KBM-7 (cell line): ENCODE data around the gene ELP6.
"Not testable (repeated sequence)": the region's sequence is repeated elsewhere in the genome, so short reads cannot be mapped to it uniquely, and the experiment has no call there.

ENCODE experiments used
- DNase-seq: peaks from one replicate; pipeline ENCODE4 v3.0.0-alpha.2; 2015
- in situ Hi-C: fragments of 300-500 bp; cut with MboI; formaldehyde crosslinking; loops from 2 replicates; pipeline ENCODE4 v1.14.3; 2020; ENCODE audit warnings: low sequenced_read_pairs, low pct_unique_long_range_greater_than_20kb, mixed read lengths

The ELP6 gene

GRCh38 chr3:47475029-47475569, 38.4 kb downstream of the ELP6 start:
- peak; percentile 55 for DNase-seq
- in situ Hi-C loops: no loop called here

- no peak for DNase-seq
- in situ Hi-C loops: no loop called here
Measured at GRCh38 chr3:47473391-47473790, 40.1 kb downstream of the ELP6 start.

GRCh38 chr3:47469616-47470015, 43.9 kb downstream of the ELP6 start:
- in situ Hi-C loops: no loop called here

GRCh38 chr3:47468315-47468714, 45.2 kb downstream of the ELP6 start:
- DNase-seq, in situ Hi-C loops: not testable (repeated sequence)

More at GRCh38 chr3:47469616-47470015, 43.9 kb downstream of the ELP6 start:
- no peak for DNase-seq

- in situ Hi-C loops: no loop called here
Measured at GRCh38 chr3:47464588-47464987, 48.9 kb downstream of the ELP6 start.

GRCh38 chr3:47459534-47460085, 53.9 kb downstream of the ELP6 start:
- in situ Hi-C loops, DNase-seq: not testable (repeated sequence)

More at GRCh38 chr3:47464588-47464987, 48.9 kb downstream of the ELP6 start:
- DNase-seq: peak; percentile 75

GRCh38 chr3:47456984-47457383, 56.5 kb downstream of the ELP6 start:
- in situ Hi-C loops: no loop called here
- DNase-seq: no peak

GRCh38 chr3:47455806-47456452, 57.6 kb downstream of the ELP6 start:
- in situ Hi-C loops: no loop called here
- no peak for DNase-seq

- DNase-seq: no peak
- in situ Hi-C loops: no loop called here
Measured at GRCh38 chr3:47452453-47453215, 60.9 kb downstream of the ELP6 start.
